Measurements from ENCODE around the gene PIK3R6. TPM values are rescaled to one million over a fixed set of nuclear protein-coding genes. Genes with fewer than 3 reads are reported as not detected.

The PIK3R6 gene
- total RNA-seq, 1 donor = not detected

DNA sequence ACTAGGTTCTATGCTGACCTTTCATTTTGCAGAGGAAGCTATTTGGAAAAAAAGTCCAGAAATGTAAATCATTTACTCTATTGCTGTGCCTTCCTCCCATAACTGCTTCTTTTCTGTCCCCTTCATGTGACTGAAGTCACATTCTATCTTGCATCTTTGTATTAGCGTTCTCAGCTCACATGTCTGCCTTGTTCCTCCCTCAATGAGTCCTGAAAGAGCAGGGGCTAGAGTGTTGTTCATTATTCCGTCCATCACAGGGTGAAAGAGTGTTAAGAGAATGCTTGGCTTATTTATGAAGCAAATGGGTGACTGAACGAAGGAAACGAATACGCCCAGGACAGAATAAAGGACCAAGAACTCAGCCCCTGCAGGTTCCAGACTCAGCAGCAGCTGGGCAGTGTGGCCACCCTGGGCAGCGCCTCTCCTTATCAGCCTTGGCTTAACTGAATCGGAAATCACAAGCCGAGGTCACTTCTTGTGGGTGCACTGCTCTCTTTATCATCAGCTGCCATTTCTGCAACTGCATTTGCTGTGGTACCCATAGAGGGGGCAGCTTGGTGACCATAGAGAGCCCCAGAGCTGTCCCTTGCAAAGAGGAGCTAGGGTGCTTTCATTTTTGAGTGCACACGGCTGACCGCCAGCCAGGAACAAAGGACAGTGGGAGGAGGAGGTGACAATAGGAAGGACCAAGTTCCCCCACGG lies 1.8 kb upstream of the PIK3R6 start:
- no peak overlapping the region for H3K4me3 ChIP-seq (ENCODE audit: low read depth, low read length)
- TF ChIP-seq, protein P1, sequence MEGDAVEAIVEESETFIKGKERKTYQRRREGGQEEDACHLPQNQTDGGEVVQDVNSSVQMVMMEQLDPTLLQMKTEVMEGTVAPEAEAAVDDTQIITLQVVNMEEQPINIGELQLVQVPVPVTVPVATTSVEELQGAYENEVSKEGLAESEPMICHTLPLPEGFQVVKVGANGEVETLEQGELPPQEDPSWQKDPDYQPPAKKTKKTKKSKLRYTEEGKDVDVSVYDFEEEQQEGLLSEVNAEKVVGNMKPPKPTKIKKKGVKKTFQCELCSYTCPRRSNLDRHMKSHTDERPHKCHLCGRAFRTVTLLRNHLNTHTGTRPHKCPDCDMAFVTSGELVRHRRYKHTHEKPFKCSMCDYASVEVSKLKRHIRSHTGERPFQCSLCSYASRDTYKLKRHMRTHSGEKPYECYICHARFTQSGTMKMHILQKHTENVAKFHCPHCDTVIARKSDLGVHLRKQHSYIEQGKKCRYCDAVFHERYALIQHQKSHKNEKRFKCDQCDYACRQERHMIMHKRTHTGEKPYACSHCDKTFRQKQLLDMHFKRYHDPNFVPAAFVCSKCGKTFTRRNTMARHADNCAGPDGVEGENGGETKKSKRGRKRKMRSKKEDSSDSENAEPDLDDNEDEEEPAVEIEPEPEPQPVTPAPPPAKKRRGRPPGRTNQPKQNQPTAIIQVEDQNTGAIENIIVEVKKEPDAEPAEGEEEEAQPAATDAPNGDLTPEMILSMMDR (IDR thresholded peaks at IDR 0.05; ENCODE audit: insufficient read depth, low read length) = no peak
- no peak for DNase-seq (ENCODE audit: low read depth)

DNA sequence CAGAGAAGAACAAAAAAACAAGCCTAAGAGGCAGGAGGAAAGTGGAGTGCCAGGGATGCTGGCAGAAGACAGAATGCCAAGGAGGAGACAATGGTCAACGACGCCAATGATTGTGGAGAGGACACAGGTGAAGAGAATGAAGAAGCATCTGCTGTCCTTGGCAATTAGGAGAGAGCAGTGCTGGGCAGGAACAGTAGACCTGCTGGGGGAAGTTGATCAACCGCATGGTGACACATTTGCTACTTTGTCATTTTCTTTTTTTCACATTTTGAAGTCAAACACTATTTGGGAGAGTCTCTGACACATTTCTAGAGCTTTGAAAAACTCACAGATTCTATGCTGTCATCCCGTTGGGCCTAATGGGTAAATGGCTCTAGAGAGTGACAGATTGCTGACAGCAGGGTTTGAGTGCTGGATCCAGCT lies 1.1 kb upstream of the PIK3R6 start:
- no peak for DNase-seq (ENCODE audit: low read depth)

DNA sequence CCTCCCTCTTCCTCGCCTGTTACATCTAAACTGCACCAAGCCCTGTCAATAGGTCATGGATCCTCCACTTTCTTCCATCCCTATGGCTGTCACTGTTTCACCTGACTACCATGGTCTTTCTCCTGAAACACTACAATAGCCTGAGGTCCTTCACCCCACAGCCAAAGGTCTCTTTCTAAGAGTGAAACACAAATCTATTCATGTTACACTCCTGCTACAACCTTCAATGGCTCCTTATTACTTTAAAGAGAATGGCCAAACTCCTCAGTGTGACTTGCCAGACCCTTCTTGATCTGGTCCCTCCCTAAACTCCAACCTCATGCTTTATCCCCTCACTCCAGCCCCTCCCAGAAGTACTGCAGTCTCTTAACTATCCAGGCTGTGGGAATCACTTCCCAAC lies 618 bp upstream of the PIK3R6 start:
- no peak overlapping the region for H3K4me3 ChIP-seq (ENCODE audit: low read depth, low read length)
- DNase-seq (ENCODE audit: low read depth) = no peak
- TF ChIP-seq, protein P1 (IDR thresholded peaks at IDR 0.05; ENCODE audit: insufficient read depth, low read length) = no peak

More for the DNA sequence above, 1.1 kb upstream of the PIK3R6 start:
- TF ChIP-seq, protein P1 (IDR thresholded peaks at IDR 0.05; ENCODE audit: insufficient read depth, low read length) = no peak
- no peak overlapping the region for H3K4me3 ChIP-seq (ENCODE audit: low read depth, low read length)

DNA sequence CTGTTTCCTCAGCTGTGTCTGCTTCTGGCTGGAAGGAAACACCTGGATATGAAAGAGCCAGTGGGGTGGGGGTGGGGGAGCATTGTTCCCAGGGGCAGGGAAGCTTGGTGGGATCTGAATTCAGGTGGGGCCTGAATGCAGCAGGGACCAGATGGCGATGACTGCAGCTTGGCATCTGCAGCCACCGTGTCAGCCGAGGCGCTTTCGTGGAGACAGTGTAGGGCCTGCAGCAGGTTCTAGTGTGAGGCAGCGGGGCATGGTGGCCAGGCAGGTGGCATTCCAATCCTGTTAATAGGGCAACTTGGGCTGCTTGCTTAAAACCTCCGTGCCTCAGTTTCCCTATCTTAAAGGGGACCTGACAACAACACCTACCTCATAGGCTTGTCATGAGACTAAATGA lies 1.7 kb downstream of the PIK3R6 start:
- TF ChIP-seq, protein P1 (IDR thresholded peaks at IDR 0.05; ENCODE audit: insufficient read depth, low read length) = no peak
- DNase-seq (ENCODE audit: low read depth) = no peak
- H3K4me3 ChIP-seq (ENCODE audit: low read depth, low read length) = no peak overlapping the region

DNA sequence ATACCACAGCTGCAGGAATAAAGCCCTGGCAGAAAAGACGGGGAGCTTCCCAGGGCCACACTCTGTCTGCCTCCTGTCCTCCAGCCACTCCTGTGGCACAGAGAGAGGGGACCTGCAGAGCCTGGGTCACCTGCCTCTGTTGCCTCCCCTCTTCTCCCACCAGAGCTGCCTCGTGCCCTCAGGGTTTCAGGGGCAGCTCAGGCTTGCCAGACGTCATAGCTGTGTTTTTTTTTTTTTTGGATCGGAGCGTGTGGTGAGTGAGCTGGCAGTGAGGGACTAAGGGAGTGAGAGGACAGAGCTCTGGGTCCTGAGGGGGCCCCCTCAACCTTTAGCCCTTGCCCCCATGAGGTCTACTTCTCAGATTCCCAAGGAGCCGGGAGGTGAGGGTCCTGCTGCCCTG lies 2.1 kb downstream of the PIK3R6 start:
- TF ChIP-seq, protein P1 (IDR thresholded peaks at IDR 0.05; ENCODE audit: insufficient read depth, low read length) = no peak
- no peak for DNase-seq (ENCODE audit: low read depth)
- H3K4me3 ChIP-seq (ENCODE audit: low read depth, low read length) = no peak overlapping the region

DNA sequence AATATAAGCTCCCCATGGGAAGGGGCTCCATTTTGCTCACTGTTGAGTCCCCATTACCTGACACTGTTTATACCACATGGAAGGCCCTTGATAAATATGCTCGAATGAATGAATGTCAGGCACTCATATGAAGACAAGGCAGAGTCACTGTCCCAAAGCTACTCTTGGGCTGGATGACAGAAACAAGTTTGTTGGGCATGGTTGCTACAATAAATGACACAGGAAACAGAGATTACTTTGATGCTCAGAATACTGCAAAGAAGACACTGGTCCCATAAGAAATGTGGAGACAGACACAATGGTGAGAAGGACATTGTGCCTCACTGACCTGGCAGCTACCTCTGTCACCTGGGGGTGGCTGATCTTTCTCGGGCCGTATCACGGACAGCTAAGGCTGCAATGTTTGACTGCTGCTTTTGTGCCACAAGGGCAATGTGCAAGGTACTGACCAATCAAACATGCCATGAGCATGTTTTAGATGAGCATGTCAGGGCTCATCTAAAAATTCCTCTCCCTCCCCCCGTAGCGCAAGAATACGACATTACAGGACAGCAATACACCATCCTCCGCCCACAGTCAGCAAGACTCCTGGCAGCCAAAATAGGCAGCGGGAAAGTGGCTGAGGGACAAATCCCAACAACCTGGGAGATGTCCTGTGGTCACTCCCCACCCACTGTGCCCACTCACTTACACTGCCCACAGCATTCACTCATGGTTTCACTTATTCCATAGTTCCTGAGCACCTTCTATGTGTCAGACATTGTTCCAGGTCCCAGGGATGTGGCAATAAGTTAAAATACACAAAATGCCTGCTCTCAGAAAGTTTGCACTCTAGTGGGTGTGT lies 5.0 kb downstream of the PIK3R6 start:
- TF ChIP-seq, protein P1 (IDR thresholded peaks at IDR 0.05; ENCODE audit: insufficient read depth, low read length) = no peak
- DNase-seq (ENCODE audit: low read depth) = no peak
- H3K4me3 ChIP-seq (ENCODE audit: low read depth, low read length) = no peak overlapping the region
